Stimulated activated CD8-positive, alpha-beta memory T cell treated with anti-CD3 and anti-CD28 coated beads, Interleukin-12 subunit alpha, Interleukin-12 subunit beta, amount 100 ng/mL, for 24 hours (primary cell): ENCODE data around the gene SOS2.

Source experiments
- DNase-seq: peaks from one replicate; pipeline ENCODE4 v3.0.0-alpha.2; 2020; ENCODE audit errors: extremely low read depth

The SOS2 gene

DNA sequence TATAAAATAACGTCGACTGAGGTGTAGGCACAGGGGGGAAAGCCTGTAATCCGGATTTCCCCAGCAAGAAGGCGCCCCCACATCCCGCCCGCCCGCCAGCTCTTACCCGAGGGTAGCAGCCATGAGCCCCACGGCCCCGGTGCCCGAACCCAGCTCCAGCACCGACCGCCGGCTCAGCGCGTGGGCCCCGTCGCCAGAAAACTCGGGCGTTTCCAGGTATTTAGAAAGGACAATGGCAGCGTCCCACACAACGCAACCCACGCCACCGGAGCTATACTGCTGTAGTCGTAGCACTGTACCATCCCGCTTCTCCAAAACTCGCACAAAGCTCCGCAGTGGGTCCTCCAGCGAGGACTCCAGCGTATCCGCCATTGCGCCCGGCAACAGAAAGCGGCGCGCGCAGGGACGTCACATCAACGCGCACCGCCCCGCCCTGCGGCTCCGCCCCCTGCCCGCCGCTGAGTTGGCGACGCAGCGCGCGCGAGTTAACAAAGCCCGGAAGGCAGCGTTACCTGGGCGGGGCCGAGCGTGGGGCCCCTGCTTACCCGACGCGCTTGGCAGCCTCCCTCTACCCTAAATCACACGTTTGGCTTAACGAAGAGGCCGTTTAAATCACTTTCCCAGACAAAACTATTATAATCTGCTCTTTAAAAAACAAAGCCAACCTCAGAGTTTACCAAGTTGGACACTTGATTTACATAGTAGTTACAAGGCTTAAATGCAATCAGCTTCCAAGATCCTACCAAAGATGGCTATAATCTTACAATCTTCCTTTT, 115.0 kb downstream of the SOS2 start, which contains the start of gene VCPKMT:
Gene VCPKMT, minus strand, starts transcription at position 392 of the 776 bp plus-strand sequence. Its CDS starts 20 bp downstream, at position 372.
- peak; percentile 92 for DNase-seq

DNA sequence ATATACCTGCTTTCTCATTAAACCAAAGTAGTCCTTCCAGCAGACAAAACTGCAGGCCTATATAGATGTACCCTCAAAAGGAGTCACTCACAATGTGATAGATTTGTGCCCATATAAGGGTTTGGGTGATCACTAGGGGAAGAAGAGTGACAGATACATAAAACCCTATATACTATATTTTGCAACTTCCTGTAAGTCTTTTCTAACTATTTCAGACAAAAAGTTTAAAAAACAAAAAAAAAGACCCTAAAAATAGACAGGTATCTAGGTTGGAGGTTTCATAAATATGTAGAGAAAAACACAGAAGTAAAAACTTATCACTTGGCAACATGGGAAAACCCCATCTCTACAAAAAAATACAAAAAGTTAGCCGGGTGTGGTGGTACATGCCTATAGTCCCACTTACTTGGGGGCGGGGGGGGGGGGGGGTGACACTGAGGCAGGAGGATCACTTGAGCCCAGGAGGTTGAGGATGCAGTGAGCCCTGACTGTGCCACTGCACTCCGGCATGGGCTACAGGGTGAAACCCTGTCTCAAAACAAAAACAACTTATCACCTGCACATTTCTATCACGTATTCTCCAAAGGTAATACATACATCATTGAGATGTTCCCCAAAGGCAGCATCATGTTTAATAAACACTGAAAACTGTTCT, 117.9 kb downstream of the SOS2 start:
- no peak for DNase-seq

GRCh38 chr14:50110323-50111037, 120.9 kb downstream of the SOS2 start:
- DNase-seq: no peak

DNA sequence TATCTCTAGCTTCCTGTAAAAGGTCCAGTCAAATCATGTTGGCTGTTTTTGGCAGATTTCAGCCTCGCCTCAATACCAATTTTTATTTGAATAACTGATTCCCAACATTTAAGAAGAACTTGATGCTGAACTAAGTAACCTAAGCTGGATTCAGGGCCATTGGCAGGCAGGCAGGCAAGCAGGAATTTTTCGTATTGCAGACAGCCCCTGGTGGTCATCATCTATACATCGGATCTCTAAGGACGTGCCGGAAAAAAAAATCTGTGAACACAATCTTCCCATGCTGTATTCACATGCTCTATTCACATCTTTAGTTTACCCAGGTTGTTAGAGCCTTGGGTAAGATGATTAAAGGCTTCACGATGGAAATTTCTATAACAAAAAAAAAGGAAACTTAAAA, 122.0 kb downstream of the SOS2 start:
- DNase-seq: no peak

DNA sequence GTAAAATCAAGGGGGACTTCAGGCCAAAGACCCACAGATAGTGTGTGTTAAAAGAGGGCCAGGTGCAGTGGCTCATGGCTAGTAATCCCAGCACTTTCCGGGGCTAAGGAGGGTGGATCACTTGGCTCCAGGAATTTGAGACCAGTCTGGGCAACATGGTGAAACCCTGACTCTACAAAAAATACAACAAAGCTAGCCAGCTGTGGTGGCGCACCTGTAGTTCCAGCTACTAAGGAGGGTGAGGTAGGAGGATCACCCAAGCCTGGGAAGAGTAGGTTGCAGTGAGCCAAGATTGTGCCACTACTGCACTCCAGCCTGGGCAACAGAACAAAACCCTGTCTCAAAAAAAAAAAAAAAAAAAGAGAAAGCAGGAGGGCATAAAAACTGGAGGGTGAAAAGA, 123.5 kb downstream of the SOS2 start:
- DNase-seq: no peak

DNA sequence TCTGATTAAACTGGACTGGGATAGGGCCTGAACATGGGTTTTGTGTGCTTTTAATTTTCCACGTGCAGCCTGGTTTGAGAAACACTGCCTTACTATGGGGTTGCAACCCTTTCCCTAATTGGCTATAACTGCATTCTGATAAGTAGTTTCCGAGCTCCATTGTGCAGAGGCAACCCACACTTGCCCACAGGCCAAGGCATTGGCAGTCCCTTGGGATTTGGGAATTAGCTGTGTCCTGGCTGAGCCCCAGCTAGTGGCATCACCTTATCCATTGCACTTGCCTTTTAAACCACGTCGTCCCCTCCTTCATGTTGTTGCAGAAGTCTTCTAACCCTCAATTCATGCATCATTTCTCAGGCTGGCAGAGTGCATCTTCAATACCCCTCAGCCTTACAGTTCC, 125.2 kb downstream of the SOS2 start:
- no peak for DNase-seq

- no peak for DNase-seq
Observed at GRCh38 chr14:50103558-50103957, 127.8 kb downstream of the SOS2 start.

DNA sequence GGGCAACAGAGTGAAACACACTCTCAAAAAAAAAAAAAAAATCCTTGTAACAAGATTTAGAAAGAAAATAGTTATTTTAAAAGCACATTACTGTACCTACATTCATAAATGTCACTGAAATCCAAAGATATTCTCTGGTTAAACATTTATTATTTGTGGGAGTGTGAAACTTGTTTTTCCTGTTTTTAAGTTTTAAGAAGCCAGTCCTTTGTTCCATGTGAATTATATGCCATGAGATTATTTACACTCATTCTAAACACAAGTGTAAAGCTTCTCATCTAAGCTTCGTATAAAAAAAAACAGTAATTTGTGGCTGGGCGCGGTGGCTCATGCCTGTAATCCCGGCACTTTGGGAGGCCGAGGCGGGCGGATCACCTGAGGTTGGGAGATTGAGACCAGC, 130.0 kb downstream of the SOS2 start:
- DNase-seq: no peak

DNA sequence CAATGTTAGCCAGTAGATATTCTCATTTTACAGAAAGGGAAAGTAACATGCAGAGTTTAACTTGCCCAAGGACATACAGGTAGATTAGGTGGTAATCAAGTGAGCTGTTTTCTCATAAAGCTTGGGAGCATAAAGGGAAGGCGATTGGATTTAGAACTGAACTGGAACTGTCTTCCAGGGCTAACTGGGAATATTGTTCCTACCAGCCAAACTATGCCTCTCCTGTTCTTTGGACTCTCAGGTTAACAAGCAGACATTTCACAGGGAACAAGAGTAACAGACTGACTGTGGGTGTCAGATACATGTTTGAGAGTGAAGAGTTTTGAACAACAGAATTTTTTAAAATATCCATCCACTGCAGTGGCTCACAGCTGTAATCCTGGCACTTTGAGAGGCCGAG, 130.6 kb downstream of the SOS2 start:
- DNase-seq: no peak

DNA sequence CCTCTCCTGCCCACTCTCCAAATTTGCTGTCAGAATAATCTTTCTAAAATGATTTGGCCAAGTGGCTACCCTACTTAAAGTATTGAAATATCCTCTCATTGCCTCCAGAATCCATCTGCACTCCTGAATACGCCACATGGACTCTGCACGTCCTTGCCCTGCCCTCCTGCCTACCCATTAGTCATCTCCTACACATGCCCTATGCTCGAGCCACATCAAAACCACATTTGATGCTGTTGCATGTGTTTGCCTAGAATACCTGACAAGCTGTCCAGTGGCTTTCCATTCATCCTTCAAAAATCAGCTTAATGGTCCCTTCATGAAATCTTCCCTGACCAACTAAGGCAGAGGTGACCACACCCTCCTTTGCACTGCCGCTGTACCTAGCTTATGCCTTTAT, 132.0 kb downstream of the SOS2 start:
- DNase-seq: no peak

- DNase-seq: no peak
Observed at GRCh38 chr14:50095895-50096294, 135.5 kb downstream of the SOS2 start.

DNA sequence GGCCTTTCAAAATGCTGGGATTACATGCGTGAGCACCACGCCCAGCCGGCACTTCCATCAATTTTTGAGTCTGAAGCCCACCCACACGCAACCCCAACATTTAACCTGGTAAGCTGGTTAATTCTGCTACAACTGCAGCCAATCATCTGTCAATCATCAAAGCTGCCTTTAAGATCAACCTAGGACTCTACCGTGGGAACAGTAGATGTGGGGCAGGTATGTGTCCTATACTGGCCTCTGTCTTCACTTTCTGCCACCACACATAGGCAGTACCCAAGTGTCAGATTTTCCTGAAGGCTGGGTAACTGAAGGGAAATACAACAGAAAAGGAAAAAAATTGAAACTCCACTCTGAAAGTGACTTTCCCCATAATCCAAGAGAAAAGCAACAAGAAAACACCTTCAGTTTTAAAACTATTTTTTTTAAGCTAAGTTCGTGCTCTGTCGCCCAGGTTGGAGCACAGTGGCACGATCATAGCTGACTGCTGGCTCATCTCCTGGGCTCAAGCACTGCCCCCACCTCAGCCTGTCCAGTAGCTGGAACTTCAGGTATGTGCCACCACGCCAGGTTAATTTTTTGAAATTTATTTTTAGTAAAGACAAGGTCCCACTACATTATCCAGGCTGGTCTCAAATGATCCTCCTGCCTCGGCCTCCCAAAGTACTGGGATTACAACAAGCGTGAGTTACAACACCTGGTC, 137.2 kb downstream of the SOS2 start:
- no peak for DNase-seq

DNA sequence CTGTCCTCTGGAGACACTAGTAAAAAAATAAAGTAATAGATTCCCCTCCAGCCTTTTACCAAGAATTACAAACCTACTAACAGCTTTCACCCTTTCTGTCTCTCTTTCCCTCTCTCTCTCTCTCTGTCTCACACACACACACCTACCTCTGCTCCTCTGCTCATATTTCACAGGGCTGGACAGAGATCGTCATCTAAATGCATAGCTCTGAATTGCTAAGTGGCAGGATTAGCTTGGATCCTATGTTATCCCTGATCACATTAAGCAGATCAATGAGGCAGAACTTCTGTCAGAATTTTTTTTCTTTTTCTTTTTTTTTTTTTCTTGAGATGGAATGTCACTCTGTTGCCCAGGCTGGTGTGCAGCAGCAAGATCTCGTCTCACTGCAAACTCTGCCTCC, 137.9 kb downstream of the SOS2 start:
- DNase-seq: no peak

DNA sequence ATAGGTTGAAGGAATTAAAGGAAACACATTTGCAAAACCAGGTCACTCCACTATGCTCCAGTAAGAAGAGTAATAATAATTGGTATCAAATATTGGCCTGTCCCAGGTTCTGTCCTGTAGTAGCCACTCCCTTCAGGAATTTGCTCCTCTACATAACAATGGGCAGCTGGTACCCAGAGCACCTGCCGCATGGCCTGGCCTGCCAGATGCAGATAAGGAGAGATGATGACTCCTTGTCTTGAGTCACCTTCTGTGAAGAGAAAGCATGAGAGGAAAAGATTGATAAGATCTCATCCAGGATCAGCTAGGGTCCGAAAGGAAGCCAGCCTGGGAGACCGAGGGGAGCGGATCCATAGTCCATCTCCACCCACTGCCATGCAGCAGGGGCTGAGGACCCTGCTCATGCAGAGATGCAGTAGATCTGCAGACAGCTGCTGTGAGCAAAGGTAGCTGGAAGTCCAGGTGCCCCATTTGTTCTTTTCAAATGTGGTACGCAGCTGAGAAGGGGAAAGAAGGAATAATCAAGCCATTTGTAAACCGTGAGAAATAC, 139.3 kb downstream of the SOS2 start:
- no peak for DNase-seq

GRCh38 chr14:50091240-50091913, 140.0 kb downstream of the SOS2 start:
- no peak for DNase-seq

GRCh38 chr14:50089208-50089607, 142.2 kb downstream of the SOS2 start:
- no peak for DNase-seq

- no peak for DNase-seq
Observed at GRCh38 chr14:50088731-50089130, 142.6 kb downstream of the SOS2 start.

GRCh38 chr14:50088117-50088515, 143.3 kb downstream of the SOS2 start:
- no peak for DNase-seq

GRCh38 chr14:50087341-50088116, 143.8 kb downstream of the SOS2 start:
- DNase-seq: no peak

DNA sequence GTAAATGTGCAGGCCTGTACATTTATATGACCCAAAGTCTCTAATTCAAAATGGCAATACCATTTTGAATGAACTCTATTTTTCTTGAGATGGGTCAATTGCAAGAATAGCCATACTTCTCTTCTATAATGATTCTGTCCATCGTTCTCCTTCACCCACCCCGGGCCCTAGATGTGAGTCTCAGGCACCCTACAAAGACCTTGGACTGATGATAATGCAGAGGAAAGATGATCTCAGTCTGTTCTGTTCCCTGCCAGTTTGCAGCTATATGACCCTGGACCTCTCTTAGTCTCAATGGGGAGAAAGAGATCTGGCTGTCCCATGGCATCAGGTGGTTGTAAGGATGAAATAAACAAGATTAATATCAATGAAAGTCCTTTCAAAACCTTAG, 145.1 kb downstream of the SOS2 start:
- no peak for DNase-seq
